NCI-H1694 (cell line): ENCODE results near the gene GRXCR2.
"Not testable (repeated sequence)": the region's sequence is repeated elsewhere in the genome, so short reads cannot be mapped to it uniquely, and the experiment has no call there.

Source experiments
- DNase-seq: peaks from one replicate; lab custom pipeline; 2025; lab: John Stamatoyannopoulos, UW

The GRXCR2 gene, protein sequence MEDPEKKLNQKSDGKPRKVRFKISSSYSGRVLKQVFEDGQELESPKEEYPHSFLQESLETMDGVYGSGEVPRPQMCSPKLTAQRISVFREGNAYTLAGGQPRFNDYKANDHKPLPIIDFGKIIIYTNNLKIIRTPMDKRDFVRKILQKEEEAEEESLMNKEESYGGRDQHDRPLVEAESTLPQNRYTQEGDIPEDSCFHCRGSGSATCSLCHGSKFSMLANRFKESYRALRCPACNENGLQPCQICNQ

DNA sequence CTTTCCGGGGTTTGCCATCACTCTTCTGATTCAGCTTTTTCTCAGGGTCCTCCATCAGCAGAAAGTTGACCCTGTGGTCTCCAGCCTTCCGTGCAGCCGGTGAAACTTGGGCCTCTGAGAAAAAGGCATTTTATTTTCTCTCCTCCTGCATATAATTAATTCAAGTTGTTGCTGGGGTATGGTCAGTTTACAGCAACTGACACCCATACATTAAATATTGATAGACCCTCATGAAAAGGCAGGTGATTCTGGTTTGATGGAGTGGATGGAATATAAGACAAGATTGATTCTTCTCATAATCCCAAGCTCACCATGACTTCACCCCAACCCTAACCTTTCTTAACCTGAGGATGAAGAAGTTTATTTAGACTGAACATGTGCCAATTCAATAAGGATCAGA lies at the start of gene GRXCR2:
GRXCR2 (minus strand) TSS at position 101 of the 400 bp plus-strand sequence; CDS start at position 55, 46 bp downstream.
- no peak for DNase-seq

DNA sequence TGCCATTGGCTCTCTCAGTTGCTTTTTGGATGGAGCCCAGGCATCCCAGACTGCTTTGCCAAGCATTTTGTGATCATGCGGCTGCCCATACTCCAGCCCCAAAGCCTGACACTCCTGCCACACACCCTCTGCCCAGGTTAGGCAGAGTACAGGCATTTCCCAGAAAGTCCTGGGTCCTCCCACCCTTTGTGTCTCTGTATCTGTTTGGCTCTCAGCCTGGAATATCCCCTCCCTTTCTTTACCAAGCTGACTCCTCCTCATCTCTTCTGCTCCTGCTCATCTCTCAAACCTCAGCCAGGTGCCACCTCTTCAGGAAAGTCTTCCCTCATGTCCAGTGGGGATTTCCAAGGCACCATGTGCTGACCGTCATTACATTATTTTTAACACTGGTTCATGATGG lies 49.2 kb upstream of the GRXCR2 start:
- DNase-seq, result no peak

DNA sequence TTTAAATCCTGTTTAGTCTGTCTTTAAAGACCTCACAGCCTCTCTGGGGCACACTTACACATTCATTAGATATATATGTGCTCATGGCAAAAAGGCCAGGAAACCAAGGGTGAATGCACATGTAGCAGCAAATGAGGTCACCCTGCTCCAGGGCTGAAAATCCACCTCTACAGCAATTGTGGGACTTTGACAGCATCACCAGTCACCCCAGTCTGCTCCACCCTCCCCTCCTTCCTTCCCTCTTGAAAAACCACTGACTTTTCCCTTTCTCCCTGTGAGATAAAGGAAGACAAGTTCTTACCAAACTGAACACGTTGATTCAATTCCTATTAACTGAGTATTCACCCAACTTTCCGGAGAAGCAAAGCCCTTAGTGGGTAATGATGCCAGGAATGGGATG lies 48.4 kb upstream of the GRXCR2 start:
- DNase-seq, result no peak

DNA sequence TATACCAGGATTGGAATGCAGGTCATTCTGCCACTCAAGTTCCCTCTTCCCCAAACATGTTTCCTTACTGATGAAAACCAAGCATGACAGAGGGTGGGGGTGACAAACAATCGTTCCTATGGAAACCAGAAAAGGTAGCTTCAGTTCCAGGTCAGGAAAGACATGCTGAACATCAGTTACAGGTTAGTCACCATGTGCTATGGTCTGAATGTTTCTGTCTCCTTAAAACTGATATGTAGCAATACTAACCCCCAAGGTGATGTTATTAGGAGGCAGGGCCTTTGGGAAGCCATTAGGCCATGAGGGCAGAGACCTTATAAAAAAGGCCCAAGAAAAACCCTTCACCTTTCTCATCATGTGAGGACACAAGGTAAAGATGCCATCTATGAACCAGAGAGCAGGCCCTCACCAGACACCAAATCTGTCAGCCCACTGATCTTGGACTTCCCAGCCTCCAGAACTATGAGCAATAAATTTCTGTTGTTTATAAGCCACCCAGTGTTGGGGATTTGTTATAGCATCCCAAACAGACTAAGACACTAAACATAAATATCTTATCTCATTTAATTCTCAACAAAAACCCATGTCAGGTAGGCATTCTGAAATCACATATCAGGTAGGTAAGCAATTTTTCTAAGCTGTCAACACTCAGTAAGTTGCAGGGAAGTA lies 47.9 kb upstream of the GRXCR2 start:
- DNase-seq, result no peak

DNA sequence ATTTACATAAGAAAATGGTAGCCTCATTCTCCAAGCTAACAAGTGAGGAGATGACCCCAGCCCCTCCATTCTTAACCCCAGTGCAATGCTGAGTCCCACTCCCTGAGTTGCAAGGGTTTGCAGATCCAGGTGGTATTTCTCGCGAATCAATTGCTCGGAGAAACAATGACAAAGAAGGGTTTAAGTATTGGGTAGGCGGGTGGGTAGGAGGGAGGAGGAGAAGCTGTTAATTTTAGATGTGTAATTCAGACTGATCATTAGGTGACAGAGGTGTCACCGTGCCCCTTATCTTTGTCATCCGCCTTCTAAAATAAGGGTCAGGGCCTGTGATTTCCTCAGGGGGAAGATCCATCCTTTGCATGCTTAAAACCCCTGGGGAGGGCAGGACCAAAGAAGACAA lies 46.6 kb upstream of the GRXCR2 start:
- no peak for DNase-seq

DNA sequence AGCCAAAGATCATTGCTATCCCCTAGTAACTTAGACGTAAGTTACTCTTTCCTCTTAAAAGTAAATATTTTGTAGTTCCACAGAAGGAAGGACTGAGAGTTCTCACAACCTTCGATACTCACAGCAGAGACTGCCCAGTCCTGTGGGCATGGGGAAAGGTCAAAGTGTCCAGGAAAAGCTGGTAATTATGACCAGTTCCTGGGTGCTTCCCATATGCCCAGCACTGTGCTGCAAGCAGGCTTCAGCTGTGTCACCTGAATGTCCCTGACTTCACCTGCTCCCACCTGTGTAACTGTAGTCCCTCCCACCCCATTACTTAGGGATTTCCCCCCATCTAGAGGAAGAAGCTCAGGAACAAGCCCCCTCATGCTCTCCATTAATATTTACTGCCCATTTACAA lies 45.6 kb upstream of the GRXCR2 start:
- no peak for DNase-seq

DNA sequence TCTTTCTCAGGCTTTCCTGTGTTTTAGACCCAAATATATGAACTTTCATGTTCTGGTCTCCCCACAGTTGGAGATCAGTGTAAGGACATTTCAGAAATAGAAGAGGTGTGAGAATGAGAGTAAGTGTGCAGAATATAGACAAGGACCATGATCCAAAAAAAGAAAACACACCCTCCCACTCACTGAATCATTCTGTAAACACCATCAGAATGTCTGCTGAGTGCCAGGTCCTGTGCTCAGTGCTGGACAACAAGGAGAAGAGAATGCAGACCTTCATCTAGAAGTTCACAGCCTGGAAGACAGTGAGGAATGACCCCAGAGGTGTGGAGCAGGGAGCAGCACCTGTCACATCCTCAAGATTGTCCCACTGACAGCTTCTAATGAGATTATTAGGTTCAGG lies 44.5 kb upstream of the GRXCR2 start:
- DNase-seq, result no peak

DNA sequence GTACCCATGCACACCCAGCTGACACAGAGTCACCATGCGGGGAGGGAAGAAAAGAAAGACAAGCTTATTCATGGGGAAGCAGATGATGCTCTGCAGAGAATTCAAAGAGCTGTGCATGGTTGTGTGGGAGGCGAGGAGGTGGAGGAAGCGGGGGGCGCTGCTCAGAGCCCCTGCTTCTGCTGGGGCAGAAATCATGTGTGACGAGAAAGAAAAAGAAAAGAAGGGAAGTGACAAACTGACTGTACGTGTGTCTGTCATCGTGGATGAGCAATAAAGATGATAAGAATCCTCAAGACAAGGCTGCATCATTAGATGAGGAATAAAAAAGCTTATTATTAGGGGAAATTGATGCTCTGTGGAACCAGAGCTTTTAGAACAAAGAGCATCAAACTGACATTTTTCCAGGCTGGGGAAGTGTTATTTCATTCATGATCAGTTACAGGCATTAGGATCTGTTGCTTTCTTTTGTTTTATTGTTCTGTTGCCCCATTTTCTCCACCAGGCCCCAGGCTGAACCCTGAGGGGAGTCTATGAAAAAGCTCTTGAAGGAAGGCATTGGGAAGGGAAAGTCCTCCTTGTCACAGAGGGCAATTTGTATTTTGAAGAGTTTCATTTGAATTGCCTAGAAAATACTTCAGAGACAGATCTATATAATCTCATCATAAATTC lies 43.3 kb upstream of the GRXCR2 start:
- DNase-seq, result no peak

DNA sequence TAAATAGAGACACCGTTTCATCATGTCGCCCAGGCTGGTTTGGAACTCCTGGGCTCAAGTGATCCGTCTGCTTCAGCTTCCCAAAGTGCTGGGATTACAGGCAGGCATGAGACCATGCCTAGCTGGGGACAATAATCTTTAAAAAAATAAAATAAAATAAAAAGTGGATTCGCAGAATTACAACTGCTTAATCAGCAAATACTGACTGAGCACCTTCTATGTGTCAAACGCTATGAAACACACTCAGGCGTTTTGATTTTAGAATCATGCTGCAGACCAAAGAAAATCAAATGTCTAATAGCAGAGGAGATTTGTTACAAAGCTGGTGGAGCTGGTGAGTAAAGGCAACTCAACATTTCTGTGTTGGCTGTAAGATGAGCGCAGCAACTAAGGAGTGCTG lies 40.9 kb upstream of the GRXCR2 start:
- DNase-seq, result no peak

DNA sequence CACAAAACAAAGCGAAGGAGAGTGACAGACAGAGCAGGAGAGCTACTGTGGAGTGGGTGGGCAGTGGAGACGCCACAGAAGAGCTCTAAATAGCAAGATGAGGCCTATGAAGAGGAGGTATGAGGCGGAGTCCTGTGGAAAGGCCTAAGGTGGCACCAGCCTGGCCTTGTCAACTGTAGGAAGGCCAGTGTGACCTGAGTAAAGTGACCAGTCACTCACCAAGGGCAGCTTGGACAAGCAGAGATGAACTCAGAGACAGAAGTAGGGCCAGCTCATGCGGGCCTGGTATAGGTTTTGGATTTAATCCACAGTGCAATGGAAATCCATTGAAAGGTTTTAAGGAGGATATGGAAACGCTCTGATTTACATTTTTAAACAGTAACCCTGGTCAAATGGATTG lies 39.8 kb upstream of the GRXCR2 start:
- DNase-seq, result no peak

DNA sequence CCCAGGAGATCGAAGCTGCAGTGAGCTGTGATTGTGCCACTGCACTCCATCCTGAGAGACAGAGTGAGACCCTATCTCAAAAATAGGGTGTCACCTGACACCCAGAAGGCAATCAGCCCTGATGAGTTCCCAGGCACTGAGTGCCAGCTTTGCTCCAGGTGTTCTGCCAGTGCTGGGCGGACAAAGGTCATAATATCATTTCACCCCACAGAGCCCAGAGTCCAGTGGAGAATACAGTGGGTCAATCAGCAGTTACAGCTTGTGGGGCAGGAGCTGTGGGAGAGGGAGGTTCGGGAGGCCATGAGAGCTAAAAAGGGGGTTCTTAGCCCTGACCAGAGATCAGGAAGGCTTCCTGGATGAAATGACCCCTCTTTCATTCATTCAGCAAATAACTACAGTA lies 39.2 kb upstream of the GRXCR2 start:
- DNase-seq, result no peak

DNA sequence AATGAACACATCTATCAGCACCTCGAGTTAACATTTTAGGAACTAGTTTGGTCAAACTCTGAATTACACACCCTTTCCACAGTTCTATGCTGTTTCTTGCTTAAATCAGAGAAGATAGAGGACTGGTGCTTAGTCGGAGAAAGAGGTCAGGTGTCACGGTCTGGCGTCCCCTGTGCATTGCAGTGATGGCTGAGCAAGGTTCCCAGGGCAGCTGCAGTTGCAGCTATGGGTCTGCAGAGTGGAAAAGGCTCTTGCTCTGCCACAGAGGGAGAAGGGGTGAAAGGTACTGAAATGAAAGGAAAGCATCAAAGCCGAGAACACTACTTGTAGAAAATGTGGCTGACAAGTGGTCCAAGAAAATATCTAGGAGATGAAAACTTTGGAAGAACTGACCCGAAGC lies 38.4 kb upstream of the GRXCR2 start:
- DNase-seq, result no peak

DNA sequence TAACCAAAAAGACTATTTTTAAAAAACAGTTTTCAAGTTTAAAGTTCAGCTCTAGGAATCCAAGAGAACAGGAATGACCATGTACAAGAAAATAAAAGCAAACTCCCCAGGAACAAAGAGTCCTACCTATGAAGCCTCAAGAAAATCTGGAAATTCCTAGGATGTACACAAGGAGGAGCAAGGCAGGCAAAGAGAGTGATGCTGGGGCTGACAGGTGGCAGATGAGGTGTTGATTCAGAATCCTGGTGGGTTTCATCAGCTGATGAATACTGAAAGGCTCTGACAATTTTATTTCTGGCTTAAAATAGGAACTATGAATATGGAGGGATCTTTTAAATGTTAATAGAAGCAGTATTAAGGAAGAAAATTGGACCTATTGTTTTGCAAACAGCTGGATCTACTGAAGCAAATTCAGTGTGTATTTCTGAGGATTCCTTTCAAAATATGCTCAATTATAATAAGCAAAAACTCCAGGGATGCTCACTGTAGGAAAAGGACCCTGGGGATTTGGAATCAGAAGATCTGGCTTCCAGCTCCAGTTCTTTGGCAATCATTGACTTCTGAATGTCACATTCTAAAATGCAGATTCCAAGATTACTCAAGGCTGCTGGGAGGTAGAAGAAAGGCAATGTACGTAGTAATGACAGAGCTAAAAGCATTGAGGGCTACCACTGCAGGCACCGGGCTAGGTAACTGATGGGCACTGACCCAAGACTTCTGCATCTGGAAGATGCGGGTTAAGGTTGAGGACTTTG lies 35.6 kb upstream of the GRXCR2 start:
- no peak for DNase-seq

DNA sequence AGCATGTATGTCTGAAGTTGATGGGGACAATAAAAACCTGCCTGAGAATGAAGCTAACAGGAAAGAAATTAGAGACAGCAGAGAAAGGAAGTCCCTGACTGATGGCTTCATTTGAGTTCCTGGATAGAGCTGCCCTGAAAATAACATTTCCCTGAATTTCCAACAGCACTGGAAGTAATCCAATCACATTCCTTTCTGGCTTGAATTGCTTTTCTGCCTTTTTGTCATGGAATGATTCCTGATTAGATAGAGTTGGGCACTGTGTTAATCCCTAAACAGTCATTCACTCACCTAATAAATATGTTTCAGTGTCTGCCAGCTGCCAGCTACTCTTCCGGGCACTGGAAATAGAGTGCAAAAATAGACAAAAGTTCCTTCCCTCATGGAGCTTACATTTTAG lies 33.6 kb upstream of the GRXCR2 start:
- DNase-seq, result no peak

DNA sequence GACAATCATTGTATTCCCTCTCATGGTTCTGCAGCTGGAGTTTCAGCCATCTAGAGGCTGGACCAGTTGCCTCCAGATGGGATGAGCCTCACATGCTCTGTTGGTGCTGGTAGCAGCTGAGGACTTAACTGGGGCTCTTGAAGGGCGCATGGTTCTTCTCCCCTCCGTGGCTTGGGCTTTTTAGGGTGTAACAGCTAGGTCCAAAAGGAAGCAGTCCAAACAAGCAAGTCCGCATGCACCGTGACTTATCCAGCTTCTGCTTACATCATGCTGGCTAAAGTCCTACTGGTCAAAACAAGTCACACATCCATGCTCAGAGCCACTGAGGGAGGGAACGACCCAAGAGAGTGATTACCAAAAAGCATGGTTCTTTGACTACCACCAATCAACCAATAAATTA lies 31.9 kb upstream of the GRXCR2 start:
- no peak for DNase-seq

DNA sequence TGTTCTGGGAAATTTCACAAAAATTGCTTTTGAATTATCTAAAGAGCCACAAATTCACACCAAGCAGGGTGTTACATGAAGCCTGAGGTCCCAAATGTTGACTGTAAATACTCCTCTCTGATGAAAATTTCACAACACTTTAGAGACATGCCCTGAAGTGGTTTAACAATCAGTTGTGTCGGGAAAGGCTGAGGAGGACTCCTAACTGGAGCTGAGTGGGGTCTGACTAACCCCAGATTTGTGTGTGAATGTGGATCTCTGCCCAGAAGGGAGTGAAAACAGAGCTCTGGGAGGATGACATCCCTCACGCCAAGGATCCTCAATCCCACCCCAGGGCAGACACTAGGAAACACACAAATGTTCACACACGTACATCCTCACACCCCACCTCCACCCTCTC lies 31.1 kb upstream of the GRXCR2 start:
- DNase-seq, result no peak

DNA sequence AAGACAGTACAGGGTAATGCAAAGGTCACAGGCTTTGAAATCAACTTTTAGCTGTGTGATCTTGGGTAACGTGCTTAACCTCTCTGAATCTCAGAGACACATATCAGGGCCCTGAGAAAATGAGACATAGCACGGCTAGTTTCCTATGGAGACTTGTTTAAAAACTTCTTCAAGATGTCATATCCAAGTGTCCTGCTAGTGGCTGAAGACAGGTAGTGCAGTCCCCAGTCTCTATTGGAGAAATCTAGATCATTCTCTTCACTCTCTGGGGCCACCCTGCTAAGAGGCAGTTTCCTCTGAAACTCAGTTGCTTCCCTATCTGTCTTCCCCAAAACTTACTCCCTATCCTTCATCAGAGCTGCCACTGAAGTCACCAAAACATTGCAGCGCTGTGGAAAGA lies 30.3 kb upstream of the GRXCR2 start:
- no peak for DNase-seq

DNA sequence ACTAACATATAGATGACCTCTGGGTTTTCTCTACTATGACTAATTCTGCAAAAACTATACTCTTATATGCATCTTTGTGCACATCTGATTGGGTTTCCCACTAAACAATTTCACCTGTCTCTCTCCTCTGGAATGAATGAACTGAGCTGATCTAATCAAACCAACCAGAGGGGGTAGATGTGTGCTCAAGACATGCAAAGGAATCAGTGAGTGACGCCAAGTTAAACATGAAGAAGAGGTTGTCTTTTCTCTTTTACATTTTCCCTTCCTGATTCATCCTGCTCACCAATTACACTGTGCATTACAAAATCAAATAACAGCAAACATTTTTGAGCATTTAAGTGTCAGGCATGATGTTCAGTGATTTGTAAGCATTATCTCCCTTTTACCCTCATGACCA lies 29.6 kb upstream of the GRXCR2 start:
- DNase-seq, result no peak

DNA sequence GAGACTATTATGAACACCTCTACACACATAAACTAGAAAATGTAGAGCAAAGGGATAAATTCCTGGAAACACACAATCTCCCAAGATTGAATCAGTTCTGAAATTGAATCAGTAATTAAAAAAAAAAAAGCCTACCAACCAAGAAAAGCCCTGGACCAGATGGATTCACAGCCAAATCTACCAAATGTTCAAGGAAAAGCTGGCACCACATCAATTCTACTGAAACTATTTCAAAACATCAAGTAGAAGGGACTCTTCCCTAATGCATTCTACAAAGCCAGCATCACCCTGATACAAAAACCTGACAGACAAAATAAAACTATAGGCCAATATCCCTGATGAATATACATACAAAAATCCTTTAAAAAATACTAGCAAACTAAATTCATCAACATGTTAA lies 25.4 kb upstream of the GRXCR2 start:
- no peak for DNase-seq

DNA sequence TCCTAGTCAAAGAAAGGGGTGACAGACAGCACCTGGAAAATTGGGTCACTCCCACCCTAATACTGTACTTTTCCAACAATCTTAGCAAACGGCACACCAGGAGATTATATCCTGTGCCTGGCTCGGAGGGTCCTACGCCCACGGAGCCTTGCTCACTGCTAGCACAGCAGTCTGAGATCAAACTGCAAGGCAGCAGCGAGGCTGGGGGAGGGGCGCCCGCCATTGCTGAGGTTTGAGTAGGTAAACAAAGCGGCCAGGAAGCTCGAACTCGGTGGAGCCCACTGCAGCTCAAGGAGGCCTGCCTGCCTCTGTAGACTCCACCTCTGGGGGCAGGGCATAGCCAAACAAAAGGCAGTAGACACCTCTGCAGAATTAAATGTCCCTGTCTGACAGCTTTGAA lies 18.6 kb upstream of the GRXCR2 start:
- DNase-seq, result not testable (repeated sequence)

DNA sequence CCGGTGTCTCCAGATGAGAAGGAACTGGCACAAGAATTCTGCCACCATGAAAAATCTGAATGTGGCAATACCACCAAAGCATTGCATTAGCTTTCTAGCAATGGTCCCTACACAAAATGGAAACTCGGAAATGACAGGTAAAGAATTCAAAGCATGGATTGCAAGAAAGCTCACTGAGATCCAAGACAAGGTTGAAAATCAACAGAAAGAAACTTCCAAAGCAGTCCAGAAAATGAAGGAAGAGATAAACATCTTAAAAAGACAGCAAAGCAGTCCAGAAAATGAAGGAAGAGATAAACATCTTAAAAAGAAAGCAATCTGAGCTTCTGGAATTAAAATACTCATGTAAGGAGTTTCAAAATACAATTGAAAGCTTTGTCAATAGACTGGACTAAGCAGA lies 16.8 kb upstream of the GRXCR2 start:
- no peak for DNase-seq

DNA sequence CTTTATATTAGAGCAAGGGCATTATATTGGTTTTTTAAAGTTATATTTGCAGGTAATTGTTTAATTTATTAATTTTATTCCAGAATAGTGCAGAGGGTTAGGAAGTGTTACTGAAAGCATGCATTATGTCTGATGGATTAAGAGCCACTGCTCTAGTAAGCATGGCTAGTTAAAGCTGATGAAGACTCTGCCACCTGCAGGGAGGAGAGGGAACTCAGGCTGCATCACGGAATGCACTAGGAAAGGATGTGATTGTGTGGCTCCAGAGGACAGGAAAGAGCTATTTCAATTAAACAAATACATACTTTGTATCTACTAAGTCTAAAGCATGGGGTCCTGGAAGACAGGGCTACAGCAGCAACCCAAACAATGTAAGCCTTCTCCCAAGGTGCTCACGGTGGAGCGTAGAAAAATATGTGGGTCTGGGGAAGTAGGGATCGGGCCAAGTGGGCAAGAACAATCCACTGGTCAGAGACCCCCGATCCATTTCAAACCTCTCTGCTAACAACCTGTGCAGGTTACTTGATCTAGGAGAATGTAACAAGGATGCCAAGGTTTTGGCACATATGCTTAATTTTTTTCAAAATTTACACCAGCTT lies 15.3 kb upstream of the GRXCR2 start:
- no peak for DNase-seq
